ENCODE measurements around the gene LRP10. TPM values are rescaled to one million over a fixed set of nuclear protein-coding genes. Genes with fewer than 3 reads are reported as not detected.
A peak's percentile ranks its signal among the peaks of the same experiment; 100 is the strongest.

The LRP10 gene
- total RNA-seq, 4 donors from 2014 or later = 73.5 to 125 (median 96.6) TPM

GRCh38 chr14:22830443-22831010 is 41.0 kb upstream of the LRP10 start:
- ATAC-seq (ENCODE audit: low FRiP score) = no peak
- DNase-seq (ENCODE audit: low spot score) = no peak
- TF ChIP-seq CTCF (IDR thresholded peaks at IDR 0.05) = no peak

GRCh38 chr14:22835505-22835904 is 36.0 kb upstream of the LRP10 start:
- DNase-seq (ENCODE audit: low spot score) (no peak), ATAC-seq (ENCODE audit: low FRiP score) (no peak)
- no peak for TF ChIP-seq CTCF (IDR thresholded peaks at IDR 0.05)

GRCh38 chr14:22836301-22837113 is 35.0 kb upstream of the LRP10 start, which contains the start of gene MMP14:
TSS of gene MMP14 (plus strand) at chr14:22836585. CDS start at chr14:22836818, 233 bp downstream.
- DNase-seq (ENCODE audit: low spot score) = no peak
- TF ChIP-seq CTCF (IDR thresholded peaks at IDR 0.05) = no peak
- peak; percentile 62 for ATAC-seq (ENCODE audit: low FRiP score)

- no peak for TF ChIP-seq CTCF (IDR thresholded peaks at IDR 0.05)
- DNase-seq (ENCODE audit: low spot score) (no peak), ATAC-seq (ENCODE audit: low FRiP score) (peak; percentile 13)
Measured at GRCh38 chr14:22837114-22837749, 34.3 kb upstream of the LRP10 start.

- no peak for TF ChIP-seq CTCF (IDR thresholded peaks at IDR 0.05)
- DNase-seq (ENCODE audit: low spot score) = no peak
- peak; percentile 69 for ATAC-seq (ENCODE audit: low FRiP score)
Measured at GRCh38 chr14:22837750-22838538, 33.6 kb upstream of the LRP10 start.

GRCh38 chr14:22838631-22839041 is 32.9 kb upstream of the LRP10 start:
- peak; percentile 3 for ATAC-seq (ENCODE audit: low FRiP score)
- no peak for TF ChIP-seq CTCF (IDR thresholded peaks at IDR 0.05)
- no peak for DNase-seq (ENCODE audit: low spot score)
